Dermis blood vessel endothelial cell (primary cell): ENCODE results near the gene KSR2. TPM values are rescaled to one million over a fixed set of nuclear protein-coding genes. Genes with fewer than 3 reads are reported as not detected.
A peak's percentile ranks its signal among the peaks of the same experiment; 100 is the strongest.

Source experiments
- DNase-seq: peaks from one replicate; pipeline ENCODE4 v3.0.0; 2010
- total RNA-seq: library from RNA; depleted of rRNA; stranded (reverse); fragments of >200 nt; gene quantifications from 2 replicates; pipeline ENCODE4 v1.2.3, GENCODE V29; 2014

KSR2 gene
- total RNA-seq, 1 donor from 2014 or later = under 0.01 TPM

GRCh38 chr12:117521346-117521745 is 447.4 kb downstream of the KSR2 start:
- no peak for DNase-seq

GRCh38 chr12:117518594-117519270 is 450.1 kb downstream of the KSR2 start:
- no peak for DNase-seq

- DNase-seq = no peak
Observed at GRCh38 chr12:117517219-117517739, 451.5 kb downstream of the KSR2 start.

GRCh38 chr12:117516034-117516433 is 452.8 kb downstream of the KSR2 start:
- DNase-seq = no peak

- DNase-seq = no peak
Observed at GRCh38 chr12:117514016-117514415, 454.8 kb downstream of the KSR2 start.

GRCh38 chr12:117513353-117513752 is 455.4 kb downstream of the KSR2 start:
- DNase-seq = no peak

- DNase-seq = no peak
Observed at GRCh38 chr12:117508468-117508867, 460.3 kb downstream of the KSR2 start.

GRCh38 chr12:117507548-117507947 is 461.2 kb downstream of the KSR2 start:
- no peak for DNase-seq

- no peak for DNase-seq
Observed at GRCh38 chr12:117506333-117506732, 462.5 kb downstream of the KSR2 start.

- DNase-seq = no peak
Observed at GRCh38 chr12:117502633-117503032, 466.2 kb downstream of the KSR2 start.

- DNase-seq = no peak
Observed at GRCh38 chr12:117502233-117502632, 466.6 kb downstream of the KSR2 start.

- no peak for DNase-seq
Observed at GRCh38 chr12:117501076-117501869, 467.5 kb downstream of the KSR2 start.

GRCh38 chr12:117499759-117500485 is 468.9 kb downstream of the KSR2 start:
- no peak for DNase-seq

GRCh38 chr12:117498880-117499279 is 469.9 kb downstream of the KSR2 start:
- no peak for DNase-seq

GRCh38 chr12:117498256-117498655 is 470.5 kb downstream of the KSR2 start:
- no peak for DNase-seq

- no peak for DNase-seq
Observed at GRCh38 chr12:117497407-117497806, 471.4 kb downstream of the KSR2 start.

GRCh38 chr12:117494833-117495655 is 473.7 kb downstream of the KSR2 start:
- DNase-seq = no peak

- DNase-seq = no peak
Observed at GRCh38 chr12:117491711-117492110, 477.1 kb downstream of the KSR2 start.

- no peak for DNase-seq
Observed at GRCh38 chr12:117490130-117490529, 478.7 kb downstream of the KSR2 start.

- no peak for DNase-seq
Observed at GRCh38 chr12:117489671-117490070, 479.1 kb downstream of the KSR2 start.

- DNase-seq = peak; percentile 87
Observed at GRCh38 chr12:117486840-117487659, 481.7 kb downstream of the KSR2 start.
